HK-2 (cell line): ENCODE results near the gene WFDC12.

Source experiments
- DNase-seq: peaks from one replicate; pipeline ENCODE4 v3.0.0-alpha.2; 2018; ENCODE audit not compliant: unreplicated experiment

Gene WFDC12

GRCh38 chr20:45091366-45091765 is 32.9 kb downstream of the WFDC12 start:
- DNase-seq: no peak

- no peak for DNase-seq
Measured at GRCh38 chr20:45090481-45090880, 33.8 kb downstream of the WFDC12 start.

GRCh38 chr20:45088247-45088646 is 36.0 kb downstream of the WFDC12 start:
- DNase-seq: no peak

GRCh38 chr20:45087814-45088213 is 36.5 kb downstream of the WFDC12 start:
- no peak for DNase-seq

GRCh38 chr20:45087097-45087790 is 37.0 kb downstream of the WFDC12 start:
- DNase-seq: no peak

- DNase-seq: no peak
Measured at GRCh38 chr20:45085867-45086266, 38.4 kb downstream of the WFDC12 start.

- DNase-seq: no peak
Measured at GRCh38 chr20:45085289-45085688, 39.0 kb downstream of the WFDC12 start.

- DNase-seq: no peak
Measured at GRCh38 chr20:45083127-45083526, 41.1 kb downstream of the WFDC12 start.

GRCh38 chr20:45082468-45082867 is 41.8 kb downstream of the WFDC12 start:
- DNase-seq: no peak

- no peak for DNase-seq
Measured at GRCh38 chr20:45080867-45081624, 43.2 kb downstream of the WFDC12 start.

GRCh38 chr20:45077559-45077958 is 46.7 kb downstream of the WFDC12 start:
- no peak for DNase-seq
